HG03565 (cell line): ENCODE measurements around the gene KLHL17.

Experiments
- ATAC-seq: cut with Tn5 transposase; IDR thresholded peaks from one replicate; pipeline ENCODE4 v1.9.1; 2021; ENCODE audit warnings: mild to moderate bottlenecking, moderate library complexity; ENCODE audit not compliant: unreplicated experiment

Gene KLHL17

GRCh38 chr1:960363-961131 is at the start of gene KLHL17:
Gene KLHL17 (plus strand): TSS chr1:960584. CDS start chr1:960694, 110 bp downstream.
- ATAC-seq, result no peak

DNA sequence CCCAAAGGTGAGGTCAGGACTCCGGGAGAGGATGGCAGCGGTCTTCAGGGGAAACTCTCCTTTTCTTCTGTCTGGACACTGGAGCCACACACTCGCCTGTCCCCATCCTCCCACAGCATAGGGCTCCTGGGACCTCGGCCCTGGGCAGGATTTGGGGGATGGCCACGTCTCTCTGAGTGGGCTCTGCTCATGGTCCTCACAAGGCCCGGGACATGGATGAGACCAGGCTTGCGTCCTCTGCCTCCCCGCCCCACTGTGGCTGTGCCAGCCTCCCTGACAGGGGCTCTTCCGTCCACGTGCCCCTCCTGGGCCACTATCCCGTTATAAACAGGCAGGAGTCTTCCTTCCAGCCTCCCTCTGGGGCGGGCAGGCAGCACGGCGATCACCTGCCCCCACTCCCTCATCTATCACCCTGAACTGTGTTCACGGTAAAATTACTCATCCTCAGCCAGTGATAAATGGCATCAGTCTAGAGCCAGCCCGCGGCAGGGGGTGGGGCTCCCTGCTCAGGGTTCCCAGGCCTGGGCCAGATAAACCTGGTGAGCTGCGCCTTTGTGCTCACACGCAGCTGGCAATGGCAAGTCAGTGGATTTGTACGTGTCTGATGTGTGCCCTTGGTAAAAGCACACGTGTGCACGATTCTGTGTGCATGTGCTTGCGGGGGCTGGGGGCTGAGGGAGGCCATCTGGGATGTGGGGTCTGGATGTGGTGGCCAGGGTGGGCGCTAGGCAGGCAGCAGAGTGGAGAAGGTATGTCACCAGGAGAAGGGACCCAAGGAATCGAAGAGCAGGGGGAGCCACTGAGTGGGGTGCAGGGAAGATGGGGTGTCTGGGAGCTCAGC is 49.3 kb upstream of the KLHL17 start:
- ATAC-seq, result no peak

- no peak for ATAC-seq
These were observed 48.3 kb upstream of the KLHL17 start for GRCh38 chr1:911875-912739.

DNA sequence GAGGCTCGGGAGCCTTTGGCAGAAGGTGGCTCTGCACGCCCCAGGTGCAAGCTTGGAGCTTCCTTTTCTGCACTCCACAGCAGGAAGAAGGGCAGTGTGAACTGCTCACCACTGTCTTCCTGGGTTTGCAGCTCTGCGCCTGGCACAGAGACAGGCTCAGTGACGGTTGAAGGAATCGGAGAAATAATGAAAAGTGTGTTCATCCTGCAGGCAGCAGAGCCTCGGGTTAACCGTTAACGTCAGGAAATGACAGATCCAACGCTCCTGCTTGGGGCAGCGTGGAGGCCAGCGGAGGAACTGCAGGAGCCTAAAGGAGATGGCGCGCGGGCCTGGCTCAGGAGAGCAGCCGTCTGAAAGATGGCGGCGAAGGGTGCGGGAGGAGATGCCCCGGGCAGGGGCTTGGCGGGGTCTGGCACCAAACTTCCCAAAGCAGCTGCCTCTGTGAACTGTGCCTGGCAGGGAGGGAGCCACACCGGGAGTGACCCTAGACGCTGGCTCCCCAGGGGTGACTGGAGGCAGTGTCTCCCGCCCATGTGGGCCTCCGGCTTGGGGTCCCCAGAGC is 47.6 kb upstream of the KLHL17 start:
- no peak for ATAC-seq

DNA sequence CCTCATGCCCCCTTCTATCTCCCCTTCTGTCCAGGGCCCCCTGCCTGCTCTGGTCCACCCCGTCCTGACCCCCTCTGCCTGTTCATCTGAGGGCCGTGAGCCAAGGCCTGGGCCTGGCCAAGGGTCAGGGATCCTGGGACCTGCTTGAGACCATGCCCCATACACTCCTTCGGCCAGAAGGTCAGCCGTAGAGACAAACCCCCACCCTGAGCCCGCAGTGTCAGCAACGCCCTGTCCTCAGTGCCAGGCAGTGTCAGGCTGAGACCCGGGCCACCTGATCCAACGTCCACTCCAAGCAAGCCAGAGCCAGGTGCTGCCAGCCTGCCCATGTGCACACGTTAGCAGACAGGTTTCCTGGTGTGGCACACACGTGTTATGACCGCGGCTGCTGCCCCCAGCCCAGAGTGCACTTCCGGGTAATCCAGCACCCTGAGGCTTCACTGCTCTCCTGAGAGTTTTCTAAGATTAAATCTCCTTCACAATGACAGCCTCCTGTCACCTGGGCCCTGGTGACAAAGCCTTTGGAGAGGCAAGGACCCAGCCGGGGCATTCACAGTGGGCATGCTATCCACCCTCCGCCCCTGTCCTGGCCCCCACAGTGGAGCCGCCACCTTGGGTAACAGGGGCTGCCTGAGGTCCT is 46.8 kb upstream of the KLHL17 start:
- no peak for ATAC-seq

- ATAC-seq, result no peak
These were observed 46.1 kb upstream of the KLHL17 start for GRCh38 chr1:914131-914890.

DNA sequence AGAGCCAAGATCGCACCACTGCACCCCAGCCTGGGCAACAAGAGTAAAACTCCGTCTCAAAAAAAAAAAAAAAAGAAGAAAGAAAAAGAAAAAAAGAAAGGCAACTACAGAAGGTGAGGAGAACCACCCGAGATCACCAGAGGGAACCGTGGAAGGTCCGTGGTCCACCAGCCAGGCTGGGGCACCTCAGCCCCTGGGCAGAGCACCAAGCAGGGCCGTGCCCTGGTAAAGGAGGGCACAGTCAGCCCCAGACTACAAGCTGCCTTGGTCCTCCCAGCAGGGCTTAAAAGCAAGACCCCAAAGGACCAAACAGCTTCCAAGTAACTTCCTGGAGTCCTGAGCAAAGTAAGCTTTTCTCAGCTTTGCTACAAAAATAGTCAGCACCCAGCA is 45.5 kb upstream of the KLHL17 start:
- no peak for ATAC-seq

DNA sequence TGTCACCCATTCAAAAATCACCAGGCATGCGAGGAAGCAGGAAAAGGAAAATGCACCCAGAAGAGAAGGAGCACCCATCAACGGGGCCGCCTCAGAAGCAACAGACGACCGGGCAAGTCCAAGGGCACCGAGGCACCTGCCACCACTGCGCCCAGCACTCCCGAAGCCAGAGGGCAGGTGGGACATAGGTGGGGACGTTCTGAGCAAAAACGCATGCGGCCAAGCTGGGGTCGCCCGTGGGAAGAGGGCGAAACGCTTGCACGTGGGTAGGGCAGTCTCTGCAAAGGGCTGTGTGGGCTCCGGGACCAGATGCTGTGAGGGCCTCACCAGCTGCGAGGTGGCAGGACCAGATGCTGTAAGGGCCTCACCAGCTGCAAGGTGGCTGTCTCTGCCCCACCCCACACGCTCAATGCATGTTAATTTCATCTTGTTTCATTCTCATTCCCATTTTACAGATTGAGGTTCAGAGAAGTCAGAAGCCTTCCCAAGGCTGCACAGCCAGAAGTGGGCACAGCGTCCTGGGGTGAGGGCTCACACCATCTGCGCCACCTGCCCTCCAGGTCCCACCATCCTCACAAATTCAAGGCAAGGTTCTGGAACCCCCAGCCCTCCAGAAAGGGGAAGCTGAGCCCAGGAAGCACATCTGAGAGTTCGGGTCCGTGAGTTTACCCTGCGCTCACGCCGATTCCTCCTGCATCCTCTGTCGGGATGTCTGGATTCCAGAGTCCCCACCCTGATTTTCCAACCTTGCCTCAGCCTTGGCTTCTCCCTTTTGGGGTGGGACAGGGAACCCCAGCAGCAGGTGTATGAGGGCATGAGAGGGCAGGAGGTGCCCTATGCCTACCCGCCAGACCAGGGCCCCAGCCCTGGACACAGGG is 44.9 kb upstream of the KLHL17 start:
- ATAC-seq, result no peak

DNA sequence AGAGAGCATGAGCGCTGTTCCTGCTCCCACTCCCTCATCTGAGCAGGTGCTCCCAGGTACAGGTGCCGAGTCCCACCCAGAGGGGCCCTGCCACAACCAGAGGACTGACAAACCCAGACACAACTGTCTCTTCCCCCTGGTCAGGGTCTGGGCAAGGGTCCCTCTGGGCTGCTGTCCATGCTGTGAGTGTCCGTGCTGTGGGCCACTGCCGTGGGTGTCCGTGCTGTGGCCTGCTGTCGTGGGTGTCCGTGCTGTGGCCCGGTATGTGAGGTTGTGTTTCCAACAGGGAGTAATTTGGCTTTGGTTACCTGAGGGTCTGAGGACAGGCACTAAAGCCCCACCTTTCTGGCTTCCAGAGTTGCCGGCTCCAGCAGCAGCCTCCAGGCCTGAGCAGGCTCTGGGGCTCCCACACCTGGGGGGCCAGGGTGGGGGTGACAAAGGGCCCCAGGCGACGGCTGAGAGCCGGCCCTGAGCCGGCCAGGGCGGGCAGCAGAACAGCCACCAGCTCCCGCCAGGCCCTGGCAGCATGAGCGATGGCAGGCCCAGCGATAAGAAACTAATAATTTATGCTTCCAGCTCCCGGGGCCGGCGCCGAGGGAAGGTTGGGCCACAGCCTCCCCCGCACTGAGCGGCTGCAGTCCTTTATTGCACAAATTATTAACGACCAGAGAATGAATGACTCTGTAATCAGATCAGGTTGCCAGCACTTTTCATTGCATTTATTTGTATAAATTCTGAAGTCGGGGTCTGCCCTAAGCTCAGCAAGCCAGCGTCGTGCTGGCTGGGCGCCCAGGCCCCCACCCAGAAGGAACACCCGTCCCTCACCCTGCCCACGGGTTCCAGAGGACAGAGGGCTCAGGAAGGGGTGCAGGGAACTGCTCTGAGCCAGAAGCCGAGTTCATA is 44.0 kb upstream of the KLHL17 start:
- ATAC-seq, result no peak

GRCh38 chr1:917076-917459 is 43.3 kb upstream of the KLHL17 start:
- ATAC-seq, result no peak

- no peak for ATAC-seq
These were observed 42.8 kb upstream of the KLHL17 start for GRCh38 chr1:917466-918091.

DNA sequence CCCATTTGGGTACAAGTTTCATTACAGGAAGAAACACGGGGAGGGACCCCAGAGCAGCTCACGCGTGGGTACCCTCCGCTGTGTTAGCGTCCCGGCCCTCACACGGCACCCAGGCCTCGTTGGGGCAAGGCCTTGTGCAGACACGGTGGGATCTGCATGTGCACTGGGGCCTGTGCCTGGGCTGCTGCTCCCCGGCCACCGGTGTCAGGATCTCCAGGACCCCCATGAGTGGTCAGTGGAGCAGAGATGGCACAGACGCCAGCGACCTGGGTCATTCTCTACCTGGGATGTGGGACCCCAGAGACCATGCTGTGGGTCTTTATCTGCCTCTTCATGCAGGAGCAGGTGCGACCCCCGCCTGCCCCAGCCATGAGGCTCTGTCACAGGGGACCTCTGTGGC is 42.0 kb upstream of the KLHL17 start:
- ATAC-seq, result no peak

DNA sequence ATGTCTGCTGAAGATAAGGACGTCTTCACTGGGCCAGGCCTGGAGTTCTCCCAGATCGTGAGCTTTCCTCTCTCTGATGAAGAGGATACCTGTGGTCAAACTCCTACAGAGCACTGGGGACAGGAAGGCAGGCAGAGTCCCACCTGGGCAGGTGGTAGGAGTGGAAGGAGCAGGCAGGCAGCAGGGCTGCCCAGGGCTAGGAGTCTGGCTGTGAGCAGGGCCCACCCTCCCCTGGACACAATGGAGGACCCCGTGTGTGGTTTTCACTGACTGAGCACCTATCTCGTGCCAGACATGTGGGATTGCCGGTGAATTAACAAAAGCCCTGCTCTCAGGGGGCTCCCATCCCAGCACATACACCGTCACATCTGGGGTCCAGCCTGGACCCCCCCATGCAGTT is 41.5 kb upstream of the KLHL17 start:
- no peak for ATAC-seq

DNA sequence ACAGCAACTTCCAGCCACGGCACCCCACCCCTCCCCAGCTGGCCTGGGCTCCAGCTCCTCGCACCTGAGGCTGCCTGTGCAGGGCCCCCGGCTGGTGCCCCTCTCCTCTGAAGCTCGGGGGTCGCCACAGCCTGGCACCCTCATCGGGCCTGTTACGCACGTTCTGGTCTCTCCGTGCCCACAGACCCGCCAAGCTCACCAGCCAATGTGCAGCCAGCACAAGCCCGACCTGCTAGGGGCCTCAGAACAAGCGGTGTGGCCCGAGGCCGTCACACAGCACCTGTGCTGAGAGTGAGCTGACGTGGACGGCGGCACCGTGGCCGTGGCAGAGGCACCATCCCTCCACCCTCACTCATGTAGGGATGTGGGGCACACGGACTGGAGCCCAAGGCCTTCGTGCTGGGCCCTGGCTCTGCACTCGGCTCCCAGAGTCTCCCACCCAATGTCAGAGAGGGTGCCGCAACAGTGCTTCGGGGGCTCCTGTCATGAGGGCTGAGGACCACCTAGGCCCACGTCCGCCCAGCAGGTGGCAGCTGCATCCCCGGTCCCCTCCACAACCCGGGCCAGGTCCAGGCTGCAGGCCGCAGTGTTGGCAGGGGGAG is 41.0 kb upstream of the KLHL17 start:
- no peak for ATAC-seq

DNA sequence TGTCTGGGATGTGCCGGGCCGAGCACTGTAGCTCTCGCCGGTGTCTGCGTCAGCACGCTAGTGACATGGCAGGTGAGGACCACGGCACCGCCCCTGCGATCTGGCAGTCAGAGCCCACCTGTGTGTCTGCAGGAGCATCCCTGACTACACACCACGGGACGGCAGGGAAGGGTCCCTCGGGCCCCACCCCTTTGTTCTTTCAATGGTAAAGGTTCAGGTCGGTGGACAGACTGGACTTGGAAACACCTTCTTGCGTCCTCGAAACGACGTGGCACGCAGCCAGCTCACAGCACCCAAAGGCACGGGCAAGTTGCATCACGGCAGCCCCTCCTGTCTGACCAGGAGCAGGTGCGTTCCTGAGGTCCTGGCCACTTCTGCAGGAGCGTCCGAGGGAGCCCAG is 40.4 kb upstream of the KLHL17 start:
- ATAC-seq, result no peak

- ATAC-seq, result no peak
These were observed 39.9 kb upstream of the KLHL17 start for GRCh38 chr1:920521-920920.
